ENCODE data around the gene ANKRD33B.
"Not testable (repeated sequence)": the region's sequence is repeated elsewhere in the genome, so short reads cannot be mapped to it uniquely, and the experiment has no call there.

ANKRD33B gene

DNA sequence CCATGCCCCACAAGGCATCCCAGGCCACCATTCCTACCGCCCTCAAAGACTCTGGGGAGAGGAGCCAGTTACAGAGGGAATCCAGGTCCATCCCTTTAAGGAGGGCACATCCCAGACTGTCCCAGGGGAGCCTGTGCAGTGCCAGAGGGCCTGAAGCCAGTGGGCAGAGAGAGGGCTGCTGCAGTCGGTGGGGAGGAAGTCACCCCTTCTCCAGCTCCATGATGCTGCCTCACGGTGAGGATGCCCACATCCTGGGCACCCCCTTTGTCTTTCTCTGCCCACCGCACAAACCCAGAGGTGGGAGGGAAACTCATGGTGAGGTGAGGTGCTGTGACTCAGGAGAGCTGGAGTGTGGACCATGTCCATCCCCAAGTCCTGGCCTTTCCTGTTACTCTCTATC, 26.2 kb upstream of the ANKRD33B start:
- no peak for DNase-seq (ENCODE audit: low read depth in 3 of 3)

DNA sequence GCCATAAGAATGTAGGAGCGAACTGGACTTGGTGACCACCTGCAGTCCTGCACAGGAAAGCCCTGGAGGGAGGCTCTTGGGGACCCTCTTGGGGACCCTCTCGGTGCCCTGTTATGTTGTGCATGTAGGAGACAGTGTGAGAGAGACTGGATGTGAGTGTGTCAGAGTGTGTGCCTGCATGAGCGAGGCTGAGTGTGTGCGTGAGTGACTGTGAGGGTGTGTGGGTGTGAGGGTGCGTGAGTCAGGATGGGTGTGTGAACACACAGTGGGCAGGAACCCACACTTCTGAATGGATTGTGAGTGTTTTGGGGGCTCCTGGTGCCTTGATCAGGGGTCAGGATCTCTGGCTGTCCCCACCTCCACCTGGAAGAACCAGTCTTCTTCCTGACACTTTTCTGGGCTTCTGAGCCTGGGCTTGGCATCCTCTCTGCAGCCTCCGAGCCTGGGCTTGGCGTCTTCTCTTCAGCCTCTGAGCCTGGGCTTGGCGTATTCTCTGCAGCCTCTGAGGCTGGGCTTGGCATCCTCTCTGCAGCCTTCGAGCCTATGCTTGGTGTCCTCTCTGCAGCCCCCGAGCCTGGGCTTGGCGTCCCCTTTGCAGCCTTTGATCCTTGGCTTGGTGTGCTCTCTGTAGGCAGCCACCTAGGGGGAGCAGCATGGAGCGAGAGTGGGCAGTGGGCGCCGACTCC, 25.6 kb upstream of the ANKRD33B start:
- DNase-seq (ENCODE audit: low read depth in 3 of 3) = no peak

DNA sequence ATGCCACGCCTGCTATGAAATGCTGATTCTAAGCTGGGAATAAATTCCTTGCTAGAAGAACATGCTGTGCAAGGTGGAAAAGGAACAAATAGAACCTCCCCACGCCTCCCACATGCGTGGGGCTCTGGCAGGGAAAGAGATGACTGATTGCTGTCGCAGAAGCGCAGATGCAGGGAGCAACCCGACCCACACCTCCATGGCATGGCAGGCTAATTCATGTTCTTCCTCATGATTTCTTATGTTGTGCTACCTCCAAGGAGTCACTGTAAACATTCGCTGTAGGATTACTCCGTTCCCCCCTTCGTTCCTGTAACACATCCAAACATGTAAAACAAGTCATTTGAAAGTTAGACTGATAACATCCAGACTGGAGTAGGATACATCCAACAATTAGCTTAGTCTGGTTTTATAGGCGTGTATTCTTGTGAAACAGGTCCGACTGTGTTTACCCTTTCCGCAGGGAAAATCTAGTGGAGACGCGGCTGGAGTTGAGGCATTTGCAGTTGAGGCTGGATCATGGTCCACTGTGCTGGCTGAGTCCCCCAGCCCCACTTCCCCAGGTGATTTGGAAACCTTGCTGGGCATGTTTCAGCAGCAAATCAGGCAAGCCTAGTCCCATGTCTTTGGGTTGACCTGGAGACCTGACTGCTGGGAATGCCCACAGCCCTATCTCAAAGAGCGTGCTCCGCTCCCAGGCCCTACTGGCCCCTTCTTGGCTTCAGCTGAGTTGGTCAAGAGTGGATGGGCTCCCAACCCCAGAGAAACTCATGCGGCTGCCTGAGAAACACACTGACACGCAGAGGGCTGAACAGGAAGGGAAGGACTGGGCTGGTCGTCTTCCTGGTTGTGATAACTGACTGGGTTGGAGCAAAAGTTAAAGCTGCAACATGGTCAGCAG, 24.8 kb upstream of the ANKRD33B start:
- no peak for DNase-seq (ENCODE audit: low read depth in 3 of 3)

DNA sequence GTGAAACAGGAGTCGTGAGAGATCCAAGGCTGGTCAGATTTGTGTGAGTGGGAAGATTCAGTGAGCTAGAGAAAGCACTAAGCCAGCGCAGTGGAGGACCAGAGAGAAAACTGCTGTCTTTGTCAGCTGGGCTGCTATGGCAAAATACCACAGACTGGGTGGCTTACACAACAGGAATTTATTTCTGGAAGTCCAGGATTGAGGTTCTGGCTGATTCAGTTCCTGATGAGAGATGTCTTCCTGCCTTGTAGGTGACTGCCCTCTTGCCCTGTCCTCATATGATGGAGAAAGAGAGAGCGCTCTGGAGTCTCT, 24.2 kb upstream of the ANKRD33B start:
- no peak for DNase-seq (ENCODE audit: low read depth in 3 of 3)

DNA sequence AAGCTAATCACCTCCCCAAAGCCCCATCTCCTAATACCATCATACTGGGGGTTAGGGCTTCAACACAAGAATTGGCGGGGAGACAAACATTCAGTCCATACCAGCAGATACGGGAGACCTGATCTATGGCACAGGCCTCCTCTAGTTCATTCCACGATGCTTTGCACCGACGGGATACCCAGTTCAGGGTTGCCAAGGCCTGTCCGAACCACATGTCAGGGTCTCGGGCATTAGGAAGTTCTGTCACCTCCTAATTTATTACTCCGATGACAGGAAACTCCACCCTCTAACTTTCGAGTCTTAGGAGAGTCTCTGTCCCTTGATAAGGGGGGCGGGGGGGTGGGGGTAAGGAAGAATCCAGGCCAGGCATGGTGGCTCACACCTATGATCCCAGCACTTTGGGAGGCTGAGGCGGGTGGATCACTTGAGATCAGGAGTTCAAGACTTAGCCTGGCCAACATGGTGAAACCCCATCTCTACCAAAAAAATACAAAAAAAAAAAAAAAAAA, 23.8 kb upstream of the ANKRD33B start:
- no peak for DNase-seq (ENCODE audit: low read depth in 3 of 3)

DNA sequence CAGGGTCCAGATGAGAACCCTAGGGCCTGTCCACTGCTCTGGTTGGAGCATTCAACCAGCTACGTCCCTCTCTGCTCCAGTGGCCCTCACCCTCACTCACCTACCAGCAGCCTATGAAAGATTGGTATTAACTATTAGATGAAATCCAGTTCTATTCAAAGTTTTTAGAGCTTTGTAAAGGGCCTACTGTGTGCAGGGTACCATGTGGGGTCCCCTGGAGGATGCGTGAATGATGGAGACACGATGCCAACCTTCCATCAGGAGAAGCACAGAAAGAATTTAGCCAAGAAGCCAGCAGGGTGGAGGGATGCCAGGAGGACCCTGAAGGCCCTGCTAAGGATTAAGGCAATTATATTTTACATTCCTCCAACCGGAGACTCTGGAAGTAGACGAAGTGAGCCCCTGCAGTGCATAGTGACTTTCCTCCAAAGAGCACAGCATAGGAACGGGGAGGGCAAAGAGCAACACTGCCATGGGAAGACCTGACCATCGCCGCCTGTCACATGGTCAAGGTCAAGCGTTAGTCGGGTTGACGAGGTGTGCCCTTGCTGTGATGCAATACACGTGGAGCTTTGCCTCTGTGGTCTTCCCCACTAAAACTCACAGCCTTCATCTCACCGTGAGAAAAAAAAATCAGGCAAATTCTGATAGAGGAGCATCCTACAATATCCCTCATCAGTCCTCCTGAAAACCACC, 22.8 kb upstream of the ANKRD33B start:
- DNase-seq (ENCODE audit: low read depth in 3 of 3) = no peak

DNA sequence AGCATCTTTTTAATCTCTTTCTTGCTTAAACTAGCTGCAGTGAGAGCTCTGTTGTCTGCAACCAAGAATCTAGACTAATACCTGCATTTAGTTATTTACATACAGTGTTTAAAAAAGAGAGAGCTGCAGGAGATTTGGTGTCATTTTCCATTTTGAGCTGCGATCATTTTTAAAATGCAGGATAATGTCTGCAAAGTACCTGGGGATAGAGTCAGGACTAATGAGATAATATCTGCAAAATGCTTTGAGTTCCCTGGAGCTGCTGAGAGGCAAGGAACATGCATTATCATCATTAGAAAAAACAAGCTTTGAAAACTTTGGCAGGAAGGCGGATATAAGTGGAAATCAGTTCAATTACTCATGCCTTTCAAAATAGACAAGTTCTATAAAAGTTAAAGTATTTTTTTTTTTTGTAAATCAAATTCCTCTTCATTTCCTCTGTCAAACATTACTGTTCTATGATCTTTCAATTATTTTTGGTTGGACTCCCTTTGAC, 21.8 kb upstream of the ANKRD33B start:
- DNase-seq (ENCODE audit: low read depth in 3 of 3) = no peak

DNA sequence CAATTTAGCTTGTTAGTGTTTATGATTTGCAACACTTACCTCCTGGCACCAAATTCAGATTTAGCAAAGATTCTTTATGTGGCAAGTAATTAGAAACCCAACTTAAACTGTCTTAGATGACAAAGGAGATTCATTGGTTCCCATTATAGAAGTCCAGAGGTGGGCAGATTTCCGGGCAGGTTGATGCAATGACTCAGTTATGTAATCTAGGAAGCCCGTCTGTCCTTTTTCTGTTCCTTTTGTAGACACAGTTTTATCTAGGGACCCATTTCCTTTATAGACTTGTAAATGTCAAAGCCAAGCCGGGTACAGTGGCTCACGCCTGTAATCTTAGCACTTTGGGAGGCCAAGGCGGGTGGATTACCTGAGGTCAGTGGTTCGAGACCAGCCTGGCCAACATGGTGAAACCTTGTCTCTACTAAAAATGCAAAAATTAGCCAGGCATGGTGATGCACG, 20.3 kb upstream of the ANKRD33B start:
- DNase-seq (ENCODE audit: low read depth in 3 of 3) = no peak

DNA sequence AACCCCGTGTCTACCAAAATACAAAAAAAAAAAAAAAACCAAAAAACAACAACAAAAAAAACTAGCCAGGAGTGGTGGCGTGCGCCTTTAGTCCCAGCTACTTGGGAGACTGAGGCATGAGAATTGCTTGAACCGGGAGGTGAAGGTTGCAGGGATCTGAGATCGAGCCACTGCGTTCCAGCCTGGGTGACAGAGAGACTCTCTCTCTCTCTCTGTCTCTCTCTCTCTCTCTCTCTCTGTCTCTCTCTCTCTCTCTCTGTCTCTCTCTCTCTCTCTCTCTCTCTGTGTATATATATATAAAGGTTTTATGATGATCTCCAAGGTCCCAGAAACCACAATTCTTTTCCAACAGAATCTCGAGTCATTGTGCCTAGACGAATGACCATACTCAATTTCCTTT, 18.8 kb upstream of the ANKRD33B start:
- no peak for DNase-seq (ENCODE audit: low read depth in 3 of 3)

DNA sequence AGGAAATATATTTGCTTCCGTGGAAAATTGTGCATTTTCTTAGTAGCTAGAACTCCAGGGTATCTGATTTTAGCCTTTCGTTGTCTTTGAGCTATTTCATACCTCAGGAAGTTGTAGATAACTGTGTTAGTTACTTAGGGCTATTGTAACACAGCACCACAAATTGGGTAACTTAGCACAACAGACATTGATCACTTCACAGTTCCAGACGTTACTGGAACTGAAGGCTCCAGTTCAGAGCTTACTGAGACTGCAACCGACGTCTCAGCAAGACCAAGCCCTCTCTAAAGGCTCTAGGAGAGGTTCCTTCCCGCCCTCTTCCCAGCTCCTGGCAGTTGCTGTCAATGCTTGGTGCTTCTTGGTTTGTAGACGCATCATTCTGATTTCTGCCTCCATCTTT, 17.7 kb upstream of the ANKRD33B start:
- no peak for DNase-seq (ENCODE audit: low read depth in 3 of 3)

DNA sequence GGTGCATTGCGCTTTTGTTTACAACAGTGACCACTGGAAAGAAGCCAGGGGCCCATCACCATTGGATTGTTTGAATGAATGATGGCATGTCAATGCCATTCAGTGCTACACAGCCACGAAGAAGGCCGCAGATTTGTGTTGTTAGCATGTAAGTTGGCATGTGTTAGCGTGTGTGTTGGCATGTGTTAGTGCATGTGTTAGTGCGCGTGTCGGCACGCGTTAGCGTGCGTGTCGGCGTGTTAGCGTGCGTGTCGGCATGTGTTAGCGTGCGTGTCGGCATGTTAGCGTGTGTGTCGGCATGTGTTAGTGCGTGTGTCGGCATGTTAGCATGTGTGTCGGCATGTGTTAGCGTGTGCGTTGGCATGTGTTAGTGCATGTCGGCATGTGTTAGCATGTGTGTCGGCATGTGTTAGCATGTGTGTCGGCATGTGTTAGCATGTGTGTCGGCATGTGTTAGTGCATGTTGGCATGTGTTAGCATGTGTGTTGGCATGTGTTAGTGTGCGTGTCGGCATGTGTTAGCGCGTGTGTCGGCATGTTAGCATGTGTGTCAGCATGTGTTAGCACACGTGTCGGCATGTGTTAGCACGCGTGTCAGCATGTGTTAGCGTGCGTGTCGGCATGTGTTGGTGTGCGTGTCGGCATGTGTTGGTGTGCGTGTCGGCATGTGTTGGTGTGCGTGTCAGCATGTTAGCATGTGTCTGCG, 15.3 kb upstream of the ANKRD33B start:
- DNase-seq (ENCODE audit: low read depth in 3 of 3) = no peak

DNA sequence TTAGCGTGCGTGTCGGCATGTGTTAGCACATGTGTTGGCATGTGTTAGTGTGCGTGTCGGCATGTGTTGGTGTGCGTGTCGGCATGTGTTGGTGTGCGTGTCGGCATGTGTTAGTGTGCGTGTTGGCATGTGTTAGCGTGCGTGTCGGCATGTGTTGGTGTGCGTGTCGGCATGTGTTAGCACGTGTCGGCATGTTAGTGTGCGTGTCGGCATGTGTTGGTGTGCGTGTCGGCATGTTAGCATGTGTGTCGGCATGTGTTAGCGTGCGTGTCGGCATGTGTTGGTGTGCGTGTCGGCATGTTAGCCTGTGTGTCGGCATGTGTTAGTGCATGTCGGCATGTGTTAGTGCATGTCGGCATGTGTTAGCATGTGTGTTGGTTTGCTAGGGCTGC, 14.8 kb upstream of the ANKRD33B start:
- DNase-seq (ENCODE audit: low read depth in 3 of 3) = not testable (repeated sequence)

DNA sequence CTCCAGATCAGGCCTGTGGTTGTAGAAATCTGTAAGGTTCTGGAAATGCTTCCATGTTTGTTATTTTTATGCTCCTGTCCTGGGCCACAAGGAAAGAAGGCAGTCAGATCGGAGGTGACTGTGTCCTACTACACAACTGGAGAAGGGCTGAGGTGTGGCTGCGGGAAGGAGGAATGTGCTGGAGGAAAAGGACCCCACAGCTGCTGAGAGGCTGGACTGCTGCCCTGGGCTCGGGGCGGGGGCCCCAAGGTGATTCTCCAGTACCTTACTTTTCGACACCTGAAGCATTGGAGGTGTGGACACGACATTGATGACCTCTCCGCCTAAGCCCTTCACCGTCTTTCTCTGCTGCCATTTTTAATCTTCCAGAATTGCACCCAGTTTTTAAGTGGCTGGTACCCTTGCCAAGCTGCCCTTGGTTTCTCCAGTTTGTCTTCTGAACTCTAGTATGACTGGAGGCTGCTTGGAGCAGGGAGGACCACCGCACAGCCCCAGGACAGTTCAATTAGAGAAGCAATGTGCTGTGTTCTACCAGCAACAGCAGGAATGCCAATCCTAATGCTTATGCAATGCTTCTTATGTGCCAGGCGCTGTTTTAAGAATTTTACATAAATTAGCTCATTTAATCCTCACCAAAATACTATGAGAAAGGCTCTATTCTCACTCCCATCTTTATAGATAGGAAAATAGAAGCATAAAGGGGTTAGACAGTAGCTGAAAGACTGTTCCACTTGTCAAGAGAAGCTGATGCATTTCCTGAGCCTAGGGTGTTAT, 13.5 kb upstream of the ANKRD33B start:
- DNase-seq (ENCODE audit: low read depth in 3 of 3) = no peak

DNA sequence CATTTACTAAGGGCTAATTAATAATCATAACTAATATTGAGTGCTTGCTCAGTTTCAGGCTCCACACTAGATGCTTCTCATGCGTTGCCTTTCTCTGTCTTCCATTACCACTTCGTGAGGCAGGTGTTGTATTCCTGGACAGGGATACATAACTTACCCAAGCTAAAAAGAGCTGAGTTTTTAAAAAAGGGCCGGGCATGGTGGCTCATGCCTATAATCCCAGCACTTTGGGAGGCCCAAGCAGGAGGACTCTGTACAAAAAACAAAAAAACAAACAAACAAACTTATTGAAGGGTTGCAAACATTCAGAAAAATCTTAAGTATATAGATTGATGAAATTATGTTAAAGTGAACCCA, 12.1 kb upstream of the ANKRD33B start:
- no peak for DNase-seq (ENCODE audit: low read depth in 3 of 3)

DNA sequence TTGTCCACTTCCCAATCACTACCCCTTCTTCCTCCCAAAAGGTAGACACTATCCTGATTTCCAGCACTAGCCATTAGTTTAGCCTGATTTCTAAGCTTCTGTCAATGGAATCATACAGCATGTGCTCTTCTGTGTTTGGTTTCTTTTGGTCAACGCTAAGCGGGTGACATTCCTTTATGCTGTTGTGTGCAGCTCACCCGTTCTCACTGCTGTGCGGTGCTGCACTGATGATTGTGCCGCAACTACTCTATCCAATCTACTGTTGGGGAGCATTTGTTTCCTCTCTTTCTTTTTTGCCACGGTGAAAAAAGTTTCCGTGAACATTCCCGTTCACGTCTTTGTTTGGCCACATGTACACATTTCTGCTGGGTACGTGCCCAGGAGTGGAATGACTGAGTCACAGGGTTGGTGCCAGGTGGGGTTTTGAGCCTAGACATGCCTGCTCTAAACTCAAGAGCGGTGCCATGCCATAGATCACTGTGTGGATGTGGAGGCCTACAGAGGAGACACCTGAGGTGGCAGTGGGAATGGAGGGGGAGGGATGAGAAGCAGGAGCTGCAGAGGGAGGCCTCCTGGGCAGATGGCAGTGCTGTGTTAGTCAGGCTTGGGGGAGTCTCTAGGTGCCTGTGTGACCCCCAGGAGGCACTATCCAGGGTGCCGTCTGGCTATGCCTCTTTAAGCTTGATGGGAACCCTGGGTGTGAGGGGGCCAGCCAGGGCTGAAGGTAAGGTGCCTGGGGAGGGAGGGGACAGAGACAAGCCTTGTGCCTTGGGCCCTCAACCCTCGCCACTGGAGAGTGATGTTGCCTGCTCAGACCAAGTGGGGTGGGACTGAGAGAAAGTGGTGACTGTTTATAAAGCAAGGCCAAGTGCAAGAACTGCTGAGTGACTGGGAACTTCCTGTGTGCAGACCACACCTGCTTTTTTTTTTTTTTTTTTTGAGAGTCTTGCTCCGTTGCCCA, 11.4 kb upstream of the ANKRD33B start:
- no peak for DNase-seq (ENCODE audit: low read depth in 3 of 3)

DNA sequence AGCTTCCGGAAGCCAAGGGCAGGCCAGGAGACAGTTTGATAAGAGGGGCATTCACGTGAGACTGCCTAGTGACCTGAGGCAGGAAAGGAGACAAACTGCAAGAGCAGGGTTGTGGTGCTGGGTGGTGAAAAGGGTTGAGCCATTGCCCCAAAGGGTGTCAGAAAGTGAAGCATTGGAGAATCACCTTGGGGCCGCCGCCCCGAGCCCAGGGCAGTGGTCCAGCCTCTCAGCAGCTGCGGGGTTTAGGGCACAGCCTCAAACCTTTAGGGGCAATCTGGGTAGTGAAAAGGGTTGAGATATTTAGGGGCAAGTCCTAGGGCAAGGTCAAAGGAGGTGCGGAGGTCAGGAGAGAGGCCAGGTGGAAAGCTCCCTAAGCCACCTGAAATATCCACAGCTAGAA, 10.4 kb upstream of the ANKRD33B start:
- no peak for DNase-seq (ENCODE audit: low read depth in 3 of 3)

DNA sequence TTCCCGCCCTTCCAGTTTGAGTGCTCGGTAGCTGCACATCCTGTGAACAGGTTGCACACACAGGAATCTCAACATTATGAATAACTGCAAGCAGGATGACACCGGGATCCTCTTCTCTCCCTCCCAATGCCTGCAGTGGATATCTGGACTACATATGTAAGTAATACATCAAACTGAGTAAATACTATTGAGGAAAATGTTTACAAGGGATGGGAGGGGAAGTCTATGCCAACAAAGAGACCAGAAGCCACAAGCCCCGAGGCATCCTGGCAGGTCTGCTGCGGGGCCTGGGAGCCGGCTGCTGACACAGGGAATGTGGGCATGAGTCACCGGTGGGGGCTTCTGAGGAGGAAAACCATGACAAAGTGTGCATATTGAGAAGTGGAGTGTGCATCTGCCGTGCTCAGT, 8.6 kb upstream of the ANKRD33B start:
- DNase-seq (ENCODE audit: low read depth in 3 of 3) = no peak

DNA sequence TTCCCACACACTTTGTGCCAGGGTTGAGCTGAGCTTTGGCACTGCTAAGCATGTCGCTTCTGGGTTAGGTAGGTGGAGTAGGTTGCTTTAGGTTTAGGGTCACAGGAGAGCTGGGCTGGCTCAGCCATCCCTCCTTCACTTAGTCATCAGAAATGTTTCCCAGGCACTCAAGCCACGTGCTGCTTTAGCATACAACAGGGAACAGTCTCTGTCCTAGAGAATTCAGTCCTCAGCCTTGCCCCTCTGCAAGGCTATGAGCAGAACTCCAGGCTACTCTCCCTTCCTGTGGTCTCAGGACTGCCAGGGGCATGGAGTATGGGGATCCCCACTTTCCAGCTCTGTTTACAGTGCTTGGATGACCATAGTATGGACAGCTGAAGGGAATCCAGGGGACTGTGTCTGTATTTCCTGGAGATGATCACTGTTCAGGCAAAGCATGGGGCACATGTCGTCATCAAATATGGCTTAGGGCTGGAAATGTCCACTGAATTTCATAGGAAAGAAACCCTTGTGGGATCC, 7.5 kb upstream of the ANKRD33B start:
- no peak for DNase-seq (ENCODE audit: low read depth in 3 of 3)

DNA sequence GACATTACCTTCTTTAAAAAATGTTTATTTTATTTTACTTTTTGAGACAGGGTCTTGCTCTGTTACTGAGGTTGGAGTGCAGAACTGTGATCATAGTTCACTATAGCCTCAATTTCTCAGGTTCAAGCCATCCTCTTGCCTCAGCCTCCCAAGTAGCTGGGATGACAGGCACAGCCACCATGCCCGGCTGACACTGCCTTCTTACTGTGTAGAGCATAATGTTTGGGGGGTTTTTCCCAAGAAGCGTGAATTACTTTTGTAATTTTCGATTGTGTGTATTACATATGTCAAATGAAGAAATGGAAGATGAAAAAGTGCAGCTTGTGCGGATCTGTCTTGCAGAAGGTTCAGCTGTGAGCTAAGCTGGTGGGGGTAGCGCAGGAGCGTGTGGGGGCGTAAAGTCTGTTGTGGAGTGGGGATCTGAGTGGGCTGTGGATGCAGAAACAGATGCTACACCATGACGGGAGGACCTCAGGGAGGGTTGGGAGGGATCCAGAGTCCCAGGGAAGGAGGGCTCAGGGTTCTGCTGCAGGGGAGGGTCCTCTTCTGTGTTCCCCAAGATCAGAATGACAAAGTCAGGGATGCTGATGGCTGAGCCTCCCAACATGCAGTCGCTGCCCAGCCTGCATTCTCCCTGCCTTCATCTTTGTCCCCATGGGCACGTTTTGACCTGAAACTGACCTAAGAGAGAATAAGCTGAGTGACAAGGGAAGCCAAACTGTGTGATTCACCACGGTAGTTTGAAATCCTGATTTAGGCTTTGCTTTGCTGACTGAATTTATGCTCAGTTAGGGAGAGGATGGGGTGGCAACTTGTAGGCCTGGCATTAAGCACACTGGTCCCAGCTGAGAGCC, 6.8 kb upstream of the ANKRD33B start:
- no peak for DNase-seq (ENCODE audit: low read depth in 3 of 3)
